Caco-2 (cell line): ENCODE data around the gene STX8. TPM values are rescaled to one million over a fixed set of nuclear protein-coding genes. Genes with fewer than 3 reads are reported as not detected.
A peak's percentile ranks its signal among the peaks of the same experiment; 100 is the strongest.

Experiments used
- BruUV-seq: library from RNA; stranded (reverse); fragments of 400-500 nt; replicated peaks from 2 replicates; lab custom pipeline; 2021; lab: Mats Ljungman, UMichigan
- CTCF ChIA-PET: fragments of 300-600 bp; sonication (Branson Sonifier 250); formaldehyde crosslinking; loops from one replicate; lab custom pipeline; 2022; ENCODE audit warnings: antibody characterized with exemption; lab: Charles Lee
- POLR2A ChIA-PET: fragments of 300-600 bp; sonication (Branson Sonifier 250); formaldehyde crosslinking; loops from one replicate; lab custom pipeline; 2022; ENCODE audit warnings: antibody characterized with exemption; lab: Charles Lee
- DNase-seq, 2 experiments: peaks; one replicate each; pipeline versions ENCODE4 v3.0.0 to v3.0.0-alpha.2; 2020 to 2022
- H3K27me3 ChIP-seq: replicated peaks from 2 replicates; pipeline ENCODE4 v1.6.0; 2011; ENCODE audit warnings: low read length; ENCODE audit not compliant: control insufficient read depth, insufficient read depth
- H3K36me3 ChIP-seq: 2 replicates; pipeline ENCODE4 v1.5.1; 2011; ENCODE audit warnings: low read length; ENCODE audit not compliant: control insufficient read depth, insufficient read depth
- H3K4me1 ChIP-seq: fragments of 250-450 bp; sonication (Bioruptor Pico); 2 replicates; pipeline ENCODE4 v1.5.1; 2020; ENCODE audit warnings: mild to moderate bottlenecking
- H3K4me3 ChIP-seq: 2 replicates; pipeline ENCODE4 v1.5.1; 2011; ENCODE audit warnings: low read depth, mild to moderate bottlenecking, control low read depth, low read length
- H3K9me3 ChIP-seq: fragments of 250-450 bp; sonication (Bioruptor Pico); 2 replicates; pipeline ENCODE4 v1.5.1; 2020; ENCODE audit warnings: mild to moderate bottlenecking, moderate library complexity
- H3K27ac Mint-ChIP-seq: one replicate; pipeline ENCODE4 v1.8.0; 2022; ENCODE audit warnings: mixed read lengths; ENCODE audit not compliant: unreplicated experiment
- H3K27me3 Mint-ChIP-seq: one replicate; pipeline ENCODE4 v1.8.0; 2022; ENCODE audit warnings: mixed read lengths; ENCODE audit not compliant: insufficient read depth, unreplicated experiment
- H3K36me3 Mint-ChIP-seq: one replicate; pipeline ENCODE4 v1.8.0; 2022; ENCODE audit warnings: mild to moderate bottlenecking, mixed read lengths; ENCODE audit not compliant: insufficient read depth, unreplicated experiment
- H3K4me1 Mint-ChIP-seq: one replicate; pipeline ENCODE4 v1.8.0; 2022; ENCODE audit warnings: low read depth, mixed read lengths; ENCODE audit not compliant: unreplicated experiment
- H3K4me3 Mint-ChIP-seq: one replicate; pipeline ENCODE4 v1.8.0; 2022; ENCODE audit warnings: mild to moderate bottlenecking, moderate library complexity, mixed read lengths; ENCODE audit not compliant: unreplicated experiment
- H3K9me3 Mint-ChIP-seq: one replicate; pipeline ENCODE4 v1.8.0; 2022; ENCODE audit warnings: mixed read lengths; ENCODE audit not compliant: unreplicated experiment
- intact Hi-C: fragments of 100-400 bp; cut with micrococcal nuclease; formaldehyde crosslinking; loops from one replicate; pipeline ENCODE4 v1.10.0; 2022; ENCODE audit not compliant: unreplicated experiment
- total RNA-seq: library from RNA; stranded (reverse); gene quantifications from 2 replicates; pipeline ENCODE4 v1.2.3, GENCODE V29; 2022
- TF ChIP-seq, protein P1 (sequence below), 2 experiments: fragments of 200-600 bp in 1 of 2; IDR thresholded peaks; 1 replicate in 1 of 2; 2 replicates in 1 of 2; pipeline versions ENCODE4 v1.5.1 to v1.8.0; 2011 to 2022; ENCODE audit warnings: antibody characterized with exemption in 1 of 2, control low read depth in 1 of 2, inconsistent platforms in 1 of 2, low read depth in 1 of 2, low read length in 1 of 2, mild to moderate bottlenecking in 1 of 2, moderate library complexity in 1 of 2; ENCODE audit not compliant: insufficient read depth in 1 of 2, severe bottlenecking in 1 of 2, unreplicated experiment in 1 of 2

The STX8 gene
- total RNA-seq, 1 experiment from 2014 or later = 22.6 TPM

DNA sequence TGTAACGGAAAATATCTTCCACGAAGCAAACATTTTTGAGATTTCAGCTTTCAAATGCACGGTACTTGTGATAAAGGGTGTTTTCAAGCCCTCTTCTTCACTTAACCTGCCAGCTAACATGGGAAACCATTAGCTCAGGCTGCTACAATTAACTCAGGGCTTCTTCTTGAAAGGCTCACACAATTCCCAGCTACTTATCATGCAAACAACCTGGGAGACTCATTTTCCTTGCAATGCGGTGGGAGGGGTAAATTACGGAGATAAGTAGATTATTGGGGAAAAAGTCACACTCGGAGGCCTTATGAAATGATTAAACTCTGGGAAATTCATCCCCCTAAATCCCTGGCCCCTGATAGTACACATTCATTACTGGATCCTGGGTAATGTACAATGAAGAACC lies 266.4 kb downstream of the STX8 start:
- ChIA-PET CTCF (no interaction called here), POLR2A (no interaction called here)
- H3K4me3 Mint-ChIP-seq = no peak overlapping the region
- no peak for DNase-seq
- H3K27ac Mint-ChIP-seq = no peak overlapping the region
- Histone ChIP-seq H3K36me3 (no peaks in the 10 kb centered on the region), H3K4me3 (no peak overlapping the region), H3K27me3 (no peaks in the 10 kb centered on the region), H3K4me1 (peaks cover 8% of the 10 kb centered on the region), H3K9me3 (no peaks in the 10 kb centered on the region)
- no TSS peak for BruUV-seq
- intact Hi-C loops = no loop called here
- TF ChIP-seq, protein P1, sequence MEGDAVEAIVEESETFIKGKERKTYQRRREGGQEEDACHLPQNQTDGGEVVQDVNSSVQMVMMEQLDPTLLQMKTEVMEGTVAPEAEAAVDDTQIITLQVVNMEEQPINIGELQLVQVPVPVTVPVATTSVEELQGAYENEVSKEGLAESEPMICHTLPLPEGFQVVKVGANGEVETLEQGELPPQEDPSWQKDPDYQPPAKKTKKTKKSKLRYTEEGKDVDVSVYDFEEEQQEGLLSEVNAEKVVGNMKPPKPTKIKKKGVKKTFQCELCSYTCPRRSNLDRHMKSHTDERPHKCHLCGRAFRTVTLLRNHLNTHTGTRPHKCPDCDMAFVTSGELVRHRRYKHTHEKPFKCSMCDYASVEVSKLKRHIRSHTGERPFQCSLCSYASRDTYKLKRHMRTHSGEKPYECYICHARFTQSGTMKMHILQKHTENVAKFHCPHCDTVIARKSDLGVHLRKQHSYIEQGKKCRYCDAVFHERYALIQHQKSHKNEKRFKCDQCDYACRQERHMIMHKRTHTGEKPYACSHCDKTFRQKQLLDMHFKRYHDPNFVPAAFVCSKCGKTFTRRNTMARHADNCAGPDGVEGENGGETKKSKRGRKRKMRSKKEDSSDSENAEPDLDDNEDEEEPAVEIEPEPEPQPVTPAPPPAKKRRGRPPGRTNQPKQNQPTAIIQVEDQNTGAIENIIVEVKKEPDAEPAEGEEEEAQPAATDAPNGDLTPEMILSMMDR (IDR thresholded peaks at IDR 0.05; ENCODE audit: insufficient read depth in 1 of 2, low read depth in 1 of 2, low read length in 1 of 2, severe bottlenecking in 1 of 2, unreplicated experiment in 1 of 2) = no peak
- peaks cover 7% of the 10 kb centered on the region for H3K4me1 Mint-ChIP-seq
- no peaks in the 10 kb centered on the region for H3K9me3 Mint-ChIP-seq
- no peaks in the 10 kb centered on the region for H3K27me3 Mint-ChIP-seq
- H3K36me3 Mint-ChIP-seq = peaks cover 9% of the 10 kb centered on the region

DNA sequence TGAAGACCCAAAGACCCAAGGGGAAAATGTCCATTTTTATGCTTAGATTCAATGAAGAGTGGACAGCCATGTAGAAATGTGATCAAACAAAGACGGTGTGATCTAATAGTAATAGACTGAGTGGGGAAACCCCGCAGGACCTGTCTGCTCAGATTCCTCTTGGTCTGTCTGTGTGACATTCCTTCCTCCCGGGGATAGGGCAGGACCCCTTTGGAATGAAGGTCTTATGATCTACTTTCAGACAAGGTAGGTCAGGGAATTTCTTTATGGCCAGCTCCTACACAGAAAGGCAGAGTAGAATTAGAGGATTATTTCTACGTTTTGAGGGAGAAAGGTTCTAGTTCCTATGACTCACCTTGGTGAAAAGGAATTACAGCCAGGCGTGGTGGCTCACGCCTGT lies 267.6 kb downstream of the STX8 start:
- Histone ChIP-seq H3K9me3 (no peaks in the 10 kb centered on the region), H3K36me3 (no peaks in the 10 kb centered on the region), H3K4me1 (peaks cover 8% of the 10 kb centered on the region), H3K27me3 (no peaks in the 10 kb centered on the region), H3K4me3 (no peak overlapping the region)
- Mint-ChIP-seq H3K27ac (peak overlapping the region; percentile 94), H3K36me3 (peaks cover 9% of the 10 kb centered on the region), H3K4me3 (peak overlapping the region; percentile 9), H3K9me3 (no peaks in the 10 kb centered on the region), H3K27me3 (no peaks in the 10 kb centered on the region), H3K4me1 (peaks cover 7% of the 10 kb centered on the region)
- CTCF ChIA-PET = no interaction called here
- intact Hi-C loops = no loop called here
- BruUV-seq = no TSS peak
- POLR2A ChIA-PET = no interaction called here
- DNase-seq = peak; percentile 72 to 75
- TF ChIP-seq, protein P1 (IDR thresholded peaks at IDR 0.05; ENCODE audit: insufficient read depth in 1 of 2, low read depth in 1 of 2, low read length in 1 of 2, severe bottlenecking in 1 of 2, unreplicated experiment in 1 of 2) = no peak

DNA sequence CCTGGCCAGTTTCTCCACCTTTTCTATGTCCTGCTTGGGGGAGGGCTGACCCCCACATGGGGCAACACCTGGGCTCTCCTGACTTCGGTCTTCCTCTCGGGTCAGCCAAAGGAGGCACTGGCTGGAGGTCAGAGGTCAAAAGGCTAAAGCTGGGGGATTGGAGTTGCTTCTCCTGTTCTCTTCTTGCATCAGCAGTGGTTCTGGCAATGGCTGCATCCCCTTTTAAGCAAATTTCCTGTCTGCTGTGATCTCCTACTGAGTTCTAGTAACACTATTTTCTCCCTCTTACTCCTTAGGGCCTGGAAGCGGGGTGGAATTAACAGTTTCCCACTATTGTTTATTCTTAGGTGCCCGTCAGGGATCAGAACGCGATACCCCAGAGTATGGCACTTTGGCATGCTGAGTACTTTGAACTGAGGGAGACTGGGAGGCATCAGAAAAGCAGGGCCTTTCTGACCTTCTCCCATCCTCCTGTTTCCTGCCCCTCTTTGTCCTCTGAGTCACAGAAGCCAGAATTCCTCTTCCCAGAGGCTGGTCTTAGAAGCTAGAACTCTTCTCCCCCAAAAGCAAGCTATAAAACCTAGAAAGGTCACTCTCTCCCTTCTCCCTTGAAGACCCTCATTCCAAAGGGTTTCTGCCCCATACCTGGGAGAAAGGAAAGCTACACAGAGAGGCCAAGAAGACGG lies 268.2 kb downstream of the STX8 start:
- Histone ChIP-seq H3K36me3 (no peaks in the 10 kb centered on the region), H3K4me3 (no peak overlapping the region), H3K9me3 (no peaks in the 10 kb centered on the region), H3K4me1 (peaks cover 8% of the 10 kb centered on the region), H3K27me3 (no peaks in the 10 kb centered on the region)
- Mint-ChIP-seq H3K36me3 (peaks cover 9% of the 10 kb centered on the region), H3K4me3 (peak overlapping the region; percentile 9), H3K27me3 (no peaks in the 10 kb centered on the region), H3K27ac (peak overlapping the region; percentile 94), H3K4me1 (peaks cover 7% of the 10 kb centered on the region), H3K9me3 (no peaks in the 10 kb centered on the region)
- no TSS peak for BruUV-seq
- CTCF ChIA-PET = no interaction called here
- POLR2A ChIA-PET = no interaction called here
- DNase-seq = peak; percentile 36 to 39
- intact Hi-C loops = no loop called here
- TF ChIP-seq, protein P1 (IDR thresholded peaks at IDR 0.05; ENCODE audit: insufficient read depth in 1 of 2, low read depth in 1 of 2, low read length in 1 of 2, severe bottlenecking in 1 of 2, unreplicated experiment in 1 of 2) = no peak
